ENCODE measurements around the gene TM9SF1. TPM values are rescaled to one million over a fixed set of nuclear protein-coding genes. Genes with fewer than 3 reads are reported as not detected.
"Not testable (repeated sequence)": the region's sequence is repeated elsewhere in the genome, so short reads cannot be mapped to it uniquely, and the experiment has no call there.

Gene TM9SF1
- total and polyA plus RNA-seq, 4 donors, result 32.7 to 71.9 (median 52.0) TPM

DNA sequence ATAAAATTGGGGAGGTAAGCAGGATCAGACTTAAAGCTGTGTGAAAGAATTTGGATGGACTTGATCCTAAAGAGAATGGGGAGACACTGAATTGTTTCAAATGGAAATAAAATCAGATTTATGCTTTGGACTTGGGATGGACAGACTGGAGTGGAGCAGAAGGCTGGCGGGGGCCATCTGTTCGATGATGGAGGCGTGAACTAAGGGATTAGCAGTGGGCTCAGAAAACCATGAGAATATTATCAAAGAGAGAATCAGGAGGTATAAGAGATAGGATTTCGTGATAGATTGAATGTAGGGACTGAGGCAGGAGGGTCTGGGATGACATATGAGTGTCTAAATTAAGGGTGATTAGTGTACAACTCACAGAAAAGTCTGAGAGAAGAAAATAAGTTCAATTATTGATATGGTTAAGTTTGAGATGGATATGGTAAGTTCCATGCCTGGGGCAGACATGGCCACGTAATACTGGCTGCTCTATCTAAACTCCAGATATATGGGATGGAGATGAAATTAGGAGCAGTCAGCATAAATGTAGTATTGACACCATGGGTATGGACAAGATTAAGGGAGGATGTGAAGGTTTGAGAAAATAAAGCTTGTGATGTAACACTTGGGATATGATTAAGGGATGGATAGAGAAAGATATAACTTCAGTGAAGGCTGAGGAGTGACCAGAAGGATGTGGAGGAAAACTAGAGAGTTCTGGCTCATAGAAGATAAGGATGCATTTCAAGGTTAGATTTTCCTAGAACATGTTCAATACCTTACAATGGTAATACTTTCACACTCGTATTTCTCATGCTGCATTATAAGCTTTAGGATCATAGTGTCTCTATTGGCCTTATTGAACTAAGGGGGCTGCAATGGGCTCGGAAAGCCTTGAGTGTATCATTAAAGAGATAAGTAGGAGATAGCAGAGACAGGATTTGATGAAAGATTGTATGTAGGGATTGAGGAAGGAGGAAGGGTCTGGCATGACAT is 9.2 kb upstream of the TM9SF1 start:
- no peak for TF ChIP-seq CTCF (IDR thresholded peaks at IDR 0.05; ENCODE audit: control extremely low read depth, extremely low read depth)

GRCh38 chr14:24203249-24203886 is 8.1 kb upstream of the TM9SF1 start:
- not testable (repeated sequence) for H3K9ac ChIP-seq (ENCODE audit: insufficient read depth in 1 of 2, low read length in 2 of 2); ATAC-seq (ENCODE audit: insufficient read depth, low FRiP score); DNase-seq; H3K27me3 ChIP-seq (ENCODE audit: control insufficient read depth in 3 of 3, insufficient read depth in 3 of 3, low read length in 2 of 3); H3K4me1 ChIP-seq (ENCODE audit: control insufficient read depth in 5 of 5, insufficient read depth in 5 of 5, low read length in 5 of 5); H3K27ac ChIP-seq (ENCODE audit: low read depth in 1 of 2, low read length in 1 of 2); H3K9me3 ChIP-seq (ENCODE audit: control insufficient read depth in 4 of 4, insufficient read depth in 3 of 4, low read length in 3 of 4); H3K4me3 ChIP-seq
- H3K36me3 ChIP-seq (ENCODE audit: control insufficient read depth in 4 of 4, insufficient read depth in 4 of 4, low read length in 4 of 4), result peaks cover 2 to 39% (median 29%) of the 10 kb centered on the region in 4 donors
- 97 to 98% methylated on average over 16 of the region's 16 CpGs for WGBS, 2 donors

More for the DNA sequence above, 9.2 kb upstream of the TM9SF1 start:
- Histone ChIP-seq H3K27ac (ENCODE audit: low read depth in 1 of 2, low read length in 1 of 2) (no peak overlapping the region), H3K9me3 (ENCODE audit: control insufficient read depth in 4 of 4, insufficient read depth in 3 of 4, low read length in 3 of 4) (no peaks in the 10 kb centered on the region), H3K4me3 (no peak overlapping the region), H3K9ac (ENCODE audit: insufficient read depth in 1 of 2, low read length in 2 of 2) (no peak overlapping the region), H3K4me1 (ENCODE audit: control insufficient read depth in 5 of 5, insufficient read depth in 5 of 5, low read length in 5 of 5) (no peaks in the 10 kb centered on the region), H3K27me3 (ENCODE audit: control insufficient read depth in 3 of 3, insufficient read depth in 3 of 3, low read length in 2 of 3) (no peaks in the 10 kb centered on the region), H3K36me3 (ENCODE audit: control insufficient read depth in 4 of 4, insufficient read depth in 4 of 4, low read length in 4 of 4) (peaks cover 3 to 43% (median 33%) of the 10 kb centered on the region in 4 donors)
- ATAC-seq (ENCODE audit: insufficient read depth, low FRiP score), result no peak
- WGBS, 2 donors, result 95 to 96% methylated on average over 7 of the region's 7 CpGs
- DNase-seq, result no peak

- H3K36me3 ChIP-seq (ENCODE audit: control insufficient read depth in 4 of 4, insufficient read depth in 4 of 4, low read length in 4 of 4), result peaks cover 2 to 31% (median 23%) of the 10 kb centered on the region in 4 donors
- not testable (repeated sequence) for H3K9ac ChIP-seq (ENCODE audit: insufficient read depth in 1 of 2, low read length in 2 of 2); H3K27ac ChIP-seq (ENCODE audit: low read depth in 1 of 2, low read length in 1 of 2); H3K27me3 ChIP-seq (ENCODE audit: control insufficient read depth in 3 of 3, insufficient read depth in 3 of 3, low read length in 2 of 3); ATAC-seq (ENCODE audit: insufficient read depth, low FRiP score); DNase-seq; H3K4me3 ChIP-seq; H3K4me1 ChIP-seq (ENCODE audit: control insufficient read depth in 5 of 5, insufficient read depth in 5 of 5, low read length in 5 of 5); H3K9me3 ChIP-seq (ENCODE audit: control insufficient read depth in 4 of 4, insufficient read depth in 3 of 4, low read length in 3 of 4)
- WGBS, 2 donors, result 93% methylated on average over 8 of the region's 8 CpGs
Measured at GRCh38 chr14:24202538-24202937, 7.3 kb upstream of the TM9SF1 start.

DNA sequence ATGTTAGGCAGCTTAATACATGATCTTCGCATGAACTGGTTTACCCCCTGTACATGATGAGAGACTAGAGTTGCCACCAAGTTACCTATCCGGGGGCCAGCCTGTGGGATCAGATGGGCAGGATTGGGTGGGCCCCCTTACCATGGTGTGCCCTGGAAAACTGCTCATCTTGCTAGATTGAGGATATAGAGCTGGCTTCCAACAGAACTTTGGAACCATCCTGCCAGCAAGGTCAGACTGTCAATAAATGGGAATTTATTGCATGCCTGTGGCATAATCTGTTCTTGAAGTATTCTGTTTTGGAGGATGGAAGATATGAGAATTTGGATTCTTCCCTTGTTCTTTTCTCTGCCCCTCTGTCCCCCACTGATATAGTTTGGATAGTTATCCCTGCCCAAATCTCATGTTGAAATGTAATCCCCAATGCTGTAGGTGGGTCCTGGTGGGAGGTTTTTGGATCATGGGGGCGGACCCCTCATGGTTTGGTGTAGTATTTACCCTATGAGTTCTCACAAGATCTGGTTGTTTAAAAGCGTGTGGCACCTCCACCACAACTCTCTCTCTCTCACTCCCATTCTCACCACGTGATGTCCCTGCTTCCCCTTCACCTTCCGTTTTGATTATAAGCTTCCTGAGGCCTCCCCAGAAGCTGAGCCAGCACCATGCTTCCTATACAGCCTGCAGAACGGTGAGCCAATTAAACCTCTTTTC is 3.7 kb upstream of the TM9SF1 start:
- no peaks in the 10 kb centered on the region for H3K27me3 ChIP-seq (ENCODE audit: control insufficient read depth in 3 of 3, insufficient read depth in 3 of 3, low read length in 2 of 3)
- H3K4me3 ChIP-seq, result no peak overlapping the region
- DNase-seq, result no peak
- no peaks in the 10 kb centered on the region for H3K9me3 ChIP-seq (ENCODE audit: control insufficient read depth in 4 of 4, insufficient read depth in 3 of 4, low read length in 3 of 4)
- ATAC-seq (ENCODE audit: insufficient read depth, low FRiP score), result no peak
- H3K4me1 ChIP-seq (ENCODE audit: control insufficient read depth in 5 of 5, insufficient read depth in 5 of 5, low read length in 5 of 5), result peaks cover 0 to 23% (median 8%) of the 10 kb centered on the region in 5 donors
- no peak for TF ChIP-seq CTCF (IDR thresholded peaks at IDR 0.05; ENCODE audit: control extremely low read depth, extremely low read depth)
- peaks cover 2 to 21% (median 6%) of the 10 kb centered on the region in 4 donors for H3K36me3 ChIP-seq (ENCODE audit: control insufficient read depth in 4 of 4, insufficient read depth in 4 of 4, low read length in 4 of 4)
- no peak overlapping the region for H3K27ac ChIP-seq (ENCODE audit: low read depth in 1 of 2, low read length in 1 of 2)
- WGBS, 2 donors, result 71 to 79% methylated on average over 7 of the region's 7 CpGs
- H3K9ac ChIP-seq (ENCODE audit: insufficient read depth in 1 of 2, low read length in 2 of 2), result no peak overlapping the region

Measured in lung (tissue), 12 donors.